HG02943 (cell line): ENCODE measurements around the gene TOP3B.

Experiments
- ATAC-seq: cut with Tn5 transposase; IDR thresholded peaks from one replicate; pipeline ENCODE4 v1.9.1; 2021; ENCODE audit warnings: mild to moderate bottlenecking, low read depth, moderate library complexity; ENCODE audit not compliant: unreplicated experiment

Gene TOP3B

GRCh38 chr22:22013559-22014284 is 31.1 kb upstream of the TOP3B start:
- no peak for ATAC-seq

GRCh38 chr22:22011964-22012363 is 29.4 kb upstream of the TOP3B start:
- ATAC-seq, result no peak

GRCh38 chr22:22010358-22010757 is 27.8 kb upstream of the TOP3B start:
- no peak for ATAC-seq

GRCh38 chr22:22009661-22010060 is 27.1 kb upstream of the TOP3B start:
- ATAC-seq, result no peak

GRCh38 chr22:22006596-22006990 is 24.0 kb upstream of the TOP3B start:
- no peak for ATAC-seq

GRCh38 chr22:22005945-22006595 is 23.5 kb upstream of the TOP3B start:
- ATAC-seq, result no peak

- ATAC-seq, result no peak
These were observed 20.6 kb upstream of the TOP3B start for GRCh38 chr22:22003233-22003632.

GRCh38 chr22:22002526-22003055 is 20.0 kb upstream of the TOP3B start:
- ATAC-seq, result no peak

GRCh38 chr22:22001664-22002525 is 19.3 kb upstream of the TOP3B start:
- no peak for ATAC-seq

GRCh38 chr22:21998595-21999247 is 16.1 kb upstream of the TOP3B start:
- no peak for ATAC-seq

- ATAC-seq, result no peak
These were observed 13.7 kb upstream of the TOP3B start for GRCh38 chr22:21996175-21996720.

- ATAC-seq, result no peak
These were observed 13.1 kb upstream of the TOP3B start for GRCh38 chr22:21995660-21996059.

GRCh38 chr22:21994881-21995444 is 12.4 kb upstream of the TOP3B start:
- ATAC-seq, result no peak

- no peak for ATAC-seq
These were observed 10.1 kb upstream of the TOP3B start for GRCh38 chr22:21992593-21993237.

GRCh38 chr22:21991774-21992173 is 9.2 kb upstream of the TOP3B start:
- ATAC-seq, result no peak

- ATAC-seq, result no peak
These were observed 8.7 kb upstream of the TOP3B start for GRCh38 chr22:21991304-21991596.

GRCh38 chr22:21990445-21991303 is 8.1 kb upstream of the TOP3B start:
- ATAC-seq, result no peak

- no peak for ATAC-seq
These were observed 6.5 kb upstream of the TOP3B start for GRCh38 chr22:21989049-21989448.

- ATAC-seq, result no peak
These were observed 2.6 kb upstream of the TOP3B start for GRCh38 chr22:21985214-21985613.
